HG03521 (cell line): ENCODE results near the gene FUBP3.

Experiments used
- ATAC-seq: cut with Tn5 transposase; IDR thresholded peaks from one replicate; pipeline ENCODE4 v1.9.1; 2021; ENCODE audit warnings: mild to moderate bottlenecking, moderate library complexity; ENCODE audit not compliant: unreplicated experiment

The FUBP3 gene

GRCh38 chr9:130633336-130634190, 54.2 kb downstream of the FUBP3 start:
- ATAC-seq, result no peak

GRCh38 chr9:130634191-130634768, 54.9 kb downstream of the FUBP3 start:
- ATAC-seq, result no peak

- no peak for ATAC-seq
Observed at GRCh38 chr9:130634801-130635200, 55.4 kb downstream of the FUBP3 start.

- no peak for ATAC-seq
Observed at GRCh38 chr9:130635306-130635705, 55.9 kb downstream of the FUBP3 start.

- no peak for ATAC-seq
Observed at GRCh38 chr9:130635721-130636647, 56.6 kb downstream of the FUBP3 start.

GRCh38 chr9:130636648-130637020, 57.3 kb downstream of the FUBP3 start:
- ATAC-seq, result no peak

- no peak for ATAC-seq
Observed at GRCh38 chr9:130638284-130639123, 59.1 kb downstream of the FUBP3 start.

- no peak for ATAC-seq
Observed at GRCh38 chr9:130639124-130639765, 59.9 kb downstream of the FUBP3 start.

GRCh38 chr9:130639866-130640555, 60.6 kb downstream of the FUBP3 start:
- no peak for ATAC-seq

- ATAC-seq, result no peak
Observed at GRCh38 chr9:130640681-130641080, 61.3 kb downstream of the FUBP3 start.

- ATAC-seq, result no peak
Observed at GRCh38 chr9:130642926-130643325, 63.5 kb downstream of the FUBP3 start.

GRCh38 chr9:130651221-130651620, 71.8 kb downstream of the FUBP3 start:
- no peak for ATAC-seq

GRCh38 chr9:130651752-130652151, 72.4 kb downstream of the FUBP3 start:
- ATAC-seq, result no peak

- ATAC-seq, result no peak
Observed at GRCh38 chr9:130654879-130655278, 75.5 kb downstream of the FUBP3 start.

GRCh38 chr9:130658893-130659698, 79.7 kb downstream of the FUBP3 start:
- ATAC-seq, result no peak

- no peak for ATAC-seq
Observed at GRCh38 chr9:130659699-130660248, 80.4 kb downstream of the FUBP3 start.

GRCh38 chr9:130660326-130660682, 80.9 kb downstream of the FUBP3 start:
- no peak for ATAC-seq

- no peak for ATAC-seq
Observed at GRCh38 chr9:130660683-130661450, 81.5 kb downstream of the FUBP3 start.
